Muscle of leg (tissue), 16 donors: Measurements from ENCODE around the gene GRIK4. TPM values are rescaled to one million over a fixed set of nuclear protein-coding genes. Genes with fewer than 3 reads are reported as not detected.
A peak's percentile ranks its signal among the peaks of the same experiment; 100 is the strongest.

ENCODE experiments used
- DNase-seq: peaks from one replicate; pipeline ENCODE4 v3.0.0; 2013
- H3K27ac ChIP-seq: one replicate; pipeline ENCODE4 v1.5.1; 2013; ENCODE audit warnings: mild to moderate bottlenecking, low read length, control low read depth
- H3K27me3 ChIP-seq: one replicate; pipeline ENCODE4 v1.6.1; 2013; ENCODE audit warnings: low read length; ENCODE audit not compliant: control insufficient read depth, insufficient read depth
- H3K36me3 ChIP-seq: one replicate; pipeline ENCODE4 v1.6.1; 2013; ENCODE audit warnings: low read length; ENCODE audit not compliant: control insufficient read depth, insufficient read depth
- H3K4me1 ChIP-seq: one replicate; pipeline ENCODE4 v1.6.1; 2013; ENCODE audit warnings: low read length; ENCODE audit not compliant: control insufficient read depth, insufficient read depth
- H3K4me3 ChIP-seq: one replicate; pipeline ENCODE4 v1.5.1; 2013; ENCODE audit warnings: low read length, control low read depth
- H3K9me3 ChIP-seq: replicated peaks from 2 replicates; pipeline ENCODE4 v1.6.1; 2013; ENCODE audit warnings: low read depth, low read length; ENCODE audit not compliant: control insufficient read depth
- WGBS: methylation state at CpG from one replicate; pipeline ENCODE4 v1.1.5; 2013; ENCODE audit warnings: missing lambda C conversion rate; ENCODE audit not compliant: insufficient coverage; 5-methylcytosine and 5-hydroxymethylcytosine counted together
- long read RNA-seq, 11 donors: transcript quantifications; one replicate each; lab custom pipeline, GENCODE V29; 2026
- polyA plus RNA-seq, 8 donors: library from polyadenylated mRNA; unstranded; fragments of 120-200 nt; gene quantifications; one replicate each; pipeline versions ENCODE4 v1.2.1 to v1.2.3, GENCODE V29; 2013; ENCODE audit warnings: inconsistent platforms in 1 of 8, low replicate concordance in 1 of 8; ENCODE audit not compliant: insufficient read length in 8 of 8, insufficient read depth in 1 of 8
- total RNA-seq: library from RNA; stranded (reverse); fragments of 120-200 nt; gene quantifications from one replicate; pipeline ENCODE4 v1.2.4, GENCODE V29; 2013

GRIK4 gene
- total RNA-seq (0.09 TPM), polyA plus RNA-seq (1 to 10 TPM in 2 of 8 donors, under 1 TPM in 6; 0.22 to 1.3 (median 0.57) TPM)
- long read RNA-seq, donor 1 = 0 reads
- long read RNA-seq, donor 2 = 0 reads
- long read RNA-seq, donor 3 = 0 reads
- long read RNA-seq, donor 4 = 0 reads
- long read RNA-seq, donor 5 = 0 reads
- long read RNA-seq, donor 6 = 0 reads
- long read RNA-seq, donor 7 = 0 reads
- long read RNA-seq, donor 8 = 0 reads
- long read RNA-seq, donor 9 = 0 reads
- long read RNA-seq, donor 10 = 0 reads
- long read RNA-seq, donor 11 = 0 reads

DNA sequence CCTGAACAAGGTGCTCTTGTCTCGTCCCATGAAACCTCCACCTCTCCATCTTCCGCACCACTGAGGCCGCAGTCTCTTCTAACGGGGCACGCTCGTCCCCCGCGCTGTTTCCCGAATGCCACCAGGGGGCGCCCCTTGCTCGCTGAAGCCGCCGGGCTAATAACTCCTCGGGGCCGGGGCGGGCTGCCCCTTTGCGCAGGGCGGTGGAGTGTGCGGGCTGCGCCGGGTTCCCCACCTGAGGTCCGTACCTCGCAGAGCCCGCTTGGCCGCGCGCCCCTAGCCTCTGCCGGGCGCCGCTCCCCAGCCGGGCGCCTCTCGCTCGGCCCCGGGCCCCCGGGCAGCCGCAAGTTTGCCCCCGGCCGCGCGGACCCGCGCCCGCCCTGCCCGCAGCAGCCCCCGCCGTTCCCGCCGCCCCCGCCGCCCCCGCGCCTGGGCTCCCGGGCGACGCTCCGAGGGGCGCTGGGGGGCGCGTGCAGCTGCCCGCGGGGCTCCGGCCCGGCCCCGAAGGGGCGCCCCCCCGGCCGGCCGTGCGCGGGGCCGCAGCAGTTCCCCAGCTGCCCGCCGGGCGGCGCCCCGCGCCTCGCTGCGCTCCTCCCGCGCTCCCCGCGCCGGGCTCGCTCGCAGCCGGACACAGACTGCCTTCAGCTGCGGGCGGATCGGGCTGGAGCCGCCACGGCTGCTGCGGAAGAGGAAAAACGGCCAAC lies at the start of gene GRIK4:
Gene GRIK4 (plus strand): TSS at position 633 of the 704 bp plus-strand sequence. CDS start 148,571 bp downstream, outside the sequence.
- H3K4me3 ChIP-seq = peak within 1 kb of the TSS; percentile 27
- peaks cover 48% of the 10 kb centered on the region for H3K27me3 ChIP-seq
- H3K27ac ChIP-seq = no peak within 1 kb of the TSS
- H3K9me3 ChIP-seq = no peaks in the 10 kb centered on the region
- peak; percentile 89 for DNase-seq
- peaks cover 6% of the 10 kb centered on the region for H3K4me1 ChIP-seq
- no peaks in the 10 kb centered on the region for H3K36me3 ChIP-seq
- under 1% methylated on average over 93 of the region's 95 CpGs for WGBS

- peaks cover 34% of the 10 kb centered on the region for H3K36me3 ChIP-seq
- no CpG with 5 or more reads among the region's 2 CpGs for WGBS
Observed at GRCh38 chr11:120462825-120463224, 48.7 kb upstream of the GRIK4 start.

DNA sequence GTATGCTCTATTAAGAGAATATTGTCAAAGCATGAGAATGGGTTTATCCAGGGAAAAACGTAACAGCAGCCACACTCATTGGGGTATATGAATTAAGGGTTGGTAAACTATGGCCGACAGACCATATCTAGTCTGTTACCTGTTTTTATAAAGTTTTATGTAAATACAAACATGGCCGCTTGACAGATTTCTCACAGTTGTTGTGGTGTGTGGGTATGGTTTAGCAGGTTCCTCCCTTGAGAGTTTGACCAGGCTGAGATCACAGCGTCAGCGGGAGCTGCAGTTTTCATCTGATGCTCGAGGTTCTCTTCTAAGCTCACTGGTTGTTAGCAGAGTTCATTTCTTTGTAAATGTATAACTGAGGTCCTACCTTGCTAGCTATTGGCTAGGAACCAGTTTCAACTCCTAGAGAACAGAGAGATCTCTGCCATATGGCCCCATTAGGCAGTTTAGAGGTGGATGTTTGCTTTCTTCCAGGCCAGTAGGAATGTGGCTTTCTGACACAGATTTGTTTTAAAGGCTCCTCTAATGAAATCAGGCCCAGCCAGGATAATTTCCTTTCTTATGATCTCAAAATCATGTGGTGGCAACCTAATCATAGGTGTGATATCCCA lies 45.5 kb upstream of the GRIK4 start:
- H3K36me3 ChIP-seq = peaks cover 44% of the 10 kb centered on the region
- DNase-seq = no peak
- H3K27ac ChIP-seq = no peak overlapping the region
- WGBS = no CpG with 5 or more reads among the region's 6 CpGs
- H3K27me3 ChIP-seq = no peaks in the 10 kb centered on the region
- H3K4me3 ChIP-seq = no peak overlapping the region
- no peaks in the 10 kb centered on the region for H3K9me3 ChIP-seq
- no peaks in the 10 kb centered on the region for H3K4me1 ChIP-seq

More at GRCh38 chr11:120462825-120463224, 48.7 kb upstream of the GRIK4 start:
- Histone ChIP-seq H3K27me3 (no peaks in the 10 kb centered on the region), H3K4me1 (no peaks in the 10 kb centered on the region), H3K27ac (no peak overlapping the region), H3K9me3 (no peaks in the 10 kb centered on the region), H3K4me3 (no peak overlapping the region)
- no peak for DNase-seq

DNA sequence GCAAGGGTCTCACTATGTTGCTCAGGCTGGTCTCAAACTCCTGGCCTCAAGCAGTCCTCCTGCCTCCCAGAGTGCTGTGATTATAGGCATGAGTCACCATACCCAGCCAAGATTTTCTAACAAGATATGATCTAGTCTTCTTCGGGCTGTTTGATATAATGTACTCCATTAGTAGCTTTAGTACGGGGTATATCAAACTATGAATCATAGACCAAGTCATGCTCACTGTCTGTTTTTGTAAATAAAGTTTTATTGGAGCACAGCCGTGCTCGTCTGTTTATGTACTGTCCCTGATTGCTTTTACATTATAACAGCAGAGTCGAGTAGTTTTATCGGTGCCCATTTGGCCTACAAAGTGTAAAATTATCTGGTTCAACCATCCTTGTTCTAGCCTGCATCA lies 43.9 kb upstream of the GRIK4 start:
- Histone ChIP-seq H3K4me3 (no peak overlapping the region), H3K36me3 (peaks cover 31% of the 10 kb centered on the region), H3K27ac (no peak overlapping the region), H3K9me3 (no peaks in the 10 kb centered on the region), H3K27me3 (no peaks in the 10 kb centered on the region), H3K4me1 (no peaks in the 10 kb centered on the region)
- WGBS = no CpG with 5 or more reads among the region's 6 CpGs
- no peak for DNase-seq

GRCh38 chr11:120471131-120471530 lies 40.4 kb upstream of the GRIK4 start:
- no peaks in the 10 kb centered on the region for H3K27me3 ChIP-seq
- no peaks in the 10 kb centered on the region for H3K4me1 ChIP-seq
- no CpG with 5 or more reads among the region's 1 CpG for WGBS
- DNase-seq = no peak
- no peak overlapping the region for H3K4me3 ChIP-seq
- peaks cover 32% of the 10 kb centered on the region for H3K36me3 ChIP-seq
- no peak overlapping the region for H3K27ac ChIP-seq
- no peaks in the 10 kb centered on the region for H3K9me3 ChIP-seq

DNA sequence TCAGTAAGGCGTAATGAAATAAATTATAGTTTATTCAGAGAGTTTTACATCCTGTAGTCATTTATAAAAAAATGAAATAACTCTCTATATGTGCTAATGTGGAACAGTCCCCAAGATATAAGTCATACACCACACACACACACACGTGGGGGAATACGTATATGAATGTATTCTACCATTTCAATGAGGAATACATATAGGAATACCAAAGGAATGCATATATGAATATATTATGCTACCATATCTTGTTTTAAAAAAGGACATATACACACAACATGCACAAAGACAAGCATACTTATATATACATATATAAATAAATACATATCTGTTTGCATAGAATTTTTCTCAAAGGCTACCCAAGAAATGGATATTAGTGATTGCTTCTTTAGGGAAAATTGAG lies 39.6 kb upstream of the GRIK4 start:
- Histone ChIP-seq H3K36me3 (peaks cover 33% of the 10 kb centered on the region), H3K27ac (no peak overlapping the region), H3K27me3 (no peaks in the 10 kb centered on the region), H3K4me1 (no peaks in the 10 kb centered on the region), H3K9me3 (no peaks in the 10 kb centered on the region), H3K4me3 (no peak overlapping the region)
- WGBS = no CpG with 5 or more reads among the region's 3 CpGs
- no peak for DNase-seq

DNA sequence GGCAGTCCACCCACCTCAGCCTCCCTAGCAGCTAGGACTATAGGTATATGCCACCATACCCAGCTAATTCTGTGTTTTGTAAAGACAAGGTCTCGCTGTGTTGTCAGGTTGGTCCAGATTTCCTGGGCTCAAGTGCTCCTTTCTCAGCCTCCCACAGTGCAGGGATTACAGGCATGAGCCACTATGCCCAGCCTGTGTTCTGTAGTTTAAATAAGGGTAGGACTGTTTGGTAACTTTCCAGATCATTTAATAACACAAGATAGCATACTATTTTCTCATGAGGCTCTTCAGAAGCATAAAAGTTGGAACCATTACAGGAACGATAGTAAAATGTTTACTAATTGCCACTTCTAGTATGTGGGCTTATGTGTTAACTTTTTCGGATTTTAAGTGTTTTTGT lies 38.0 kb upstream of the GRIK4 start:
- peaks cover 34% of the 10 kb centered on the region for H3K36me3 ChIP-seq
- no peaks in the 10 kb centered on the region for H3K4me1 ChIP-seq
- H3K27ac ChIP-seq = no peak overlapping the region
- no peaks in the 10 kb centered on the region for H3K9me3 ChIP-seq
- H3K27me3 ChIP-seq = no peaks in the 10 kb centered on the region
- H3K4me3 ChIP-seq = no peak overlapping the region
- no CpG with 5 or more reads among the region's 3 CpGs for WGBS
- DNase-seq = no peak

DNA sequence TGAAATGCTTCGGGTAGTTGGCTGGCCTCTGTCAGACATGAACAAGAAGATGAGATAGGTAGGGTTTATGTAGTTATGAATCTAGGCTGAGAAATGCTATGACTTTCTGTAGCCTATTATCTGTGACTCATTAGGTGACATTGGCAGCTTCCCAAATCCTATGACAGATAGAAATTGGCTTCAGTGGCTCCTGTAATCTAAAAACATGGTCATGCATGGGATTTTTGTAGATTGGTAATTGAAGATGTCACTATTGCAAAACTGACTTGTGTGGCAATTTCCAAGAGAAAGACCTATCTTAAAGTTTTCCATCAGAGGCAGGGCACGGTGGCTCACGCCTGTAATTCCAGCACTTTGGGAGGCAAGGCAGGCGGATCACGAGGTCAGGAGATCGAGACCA lies 29.4 kb upstream of the GRIK4 start:
- H3K36me3 ChIP-seq = peaks cover 49% of the 10 kb centered on the region
- H3K27me3 ChIP-seq = no peaks in the 10 kb centered on the region
- no peak for DNase-seq
- no peak overlapping the region for H3K27ac ChIP-seq
- H3K4me3 ChIP-seq = no peak overlapping the region
- H3K9me3 ChIP-seq = no peaks in the 10 kb centered on the region
- H3K4me1 ChIP-seq = no peaks in the 10 kb centered on the region
- WGBS = 96% methylated on average over 3 of the region's 6 CpGs

- no peak overlapping the region for H3K27ac ChIP-seq
- 71% methylated on average over 1 of the region's 3 CpGs for WGBS
- H3K4me1 ChIP-seq = no peaks in the 10 kb centered on the region
- no peak overlapping the region for H3K4me3 ChIP-seq
- no peak for DNase-seq
- H3K27me3 ChIP-seq = no peaks in the 10 kb centered on the region
- peaks cover 42% of the 10 kb centered on the region for H3K36me3 ChIP-seq
- no peaks in the 10 kb centered on the region for H3K9me3 ChIP-seq
Observed at GRCh38 chr11:120484722-120485121, 26.8 kb upstream of the GRIK4 start.

DNA sequence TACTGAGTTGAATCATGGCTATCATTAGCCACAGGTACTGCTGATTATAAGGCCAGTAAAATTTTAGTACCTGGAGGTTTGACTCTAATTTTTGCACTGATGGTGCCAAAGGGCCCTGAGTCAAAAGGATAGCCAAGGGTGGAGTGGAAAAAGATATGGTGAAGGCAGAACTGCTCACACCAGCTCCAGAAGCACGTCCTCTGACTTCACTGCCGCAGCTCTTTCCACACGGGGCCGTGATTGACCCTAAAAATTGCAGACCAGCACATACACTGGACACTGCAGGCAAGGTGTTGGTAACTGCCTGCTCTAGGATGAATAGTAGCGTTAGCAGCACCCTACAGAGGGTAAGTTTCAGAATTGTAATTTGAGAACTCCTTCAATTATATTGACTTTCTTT lies 25.4 kb upstream of the GRIK4 start:
- Histone ChIP-seq H3K27me3 (no peaks in the 10 kb centered on the region), H3K27ac (no peak overlapping the region), H3K4me3 (no peak overlapping the region), H3K36me3 (peaks cover 32% of the 10 kb centered on the region), H3K4me1 (no peaks in the 10 kb centered on the region), H3K9me3 (no peaks in the 10 kb centered on the region)
- no CpG with 5 or more reads among the region's 5 CpGs for WGBS
- DNase-seq = no peak
